Small intestine (tissue), 7 donors: ENCODE results near the gene LRRC27. TPM values are rescaled to one million over a fixed set of nuclear protein-coding genes. Genes with fewer than 3 reads are reported as not detected.

Experiments
- DNase-seq, 2 donors: peaks; one replicate each; pipeline versions ENCODE4 v3.0.0 to v3.0.0-alpha.2; 2013
- FAIRE-seq: peaks from 2 replicates; lab custom pipeline; 2012; peaks lifted over from hg19 to GRCh38; lab: Jason Lieb, UNC
- H3K27ac ChIP-seq, 3 donors: one replicate each; pipeline ENCODE4 v1.5.1; 2013; ENCODE audit warnings: low read length in 2 of 3, mild to moderate bottlenecking in 2 of 3, control low read depth in 1 of 3, inconsistent platforms in 1 of 3, low read depth in 1 of 3, moderate library complexity in 1 of 3
- H3K27me3 ChIP-seq, 3 donors: one replicate each; pipeline ENCODE4 v1.6.1; 2013; ENCODE audit warnings: low read length in 3 of 3, inconsistent platforms in 1 of 3; ENCODE audit not compliant: control insufficient read depth in 3 of 3, insufficient read depth in 3 of 3
- H3K36me3 ChIP-seq, 3 donors: one replicate each; pipeline ENCODE4 v1.6.1; 2013; ENCODE audit warnings: low read length in 3 of 3, inconsistent platforms in 1 of 3, low read depth in 1 of 3, mild to moderate bottlenecking in 1 of 3, moderate library complexity in 1 of 3; ENCODE audit not compliant: control insufficient read depth in 3 of 3, insufficient read depth in 2 of 3
- H3K4me1 ChIP-seq, 3 donors: one replicate each; pipeline ENCODE4 v1.6.1; 2013; ENCODE audit warnings: low read length in 2 of 3, inconsistent platforms in 1 of 3, low read depth in 1 of 3, mild to moderate bottlenecking in 1 of 3, moderate library complexity in 1 of 3; ENCODE audit not compliant: control insufficient read depth in 3 of 3, insufficient read depth in 2 of 3
- H3K4me3 ChIP-seq, 3 donors: one replicate each; pipeline ENCODE4 v1.5.1; 2013; ENCODE audit warnings: low read length in 3 of 3, control low read depth in 1 of 3, inconsistent platforms in 1 of 3, low read depth in 1 of 3, mild to moderate bottlenecking in 1 of 3, moderate library complexity in 1 of 3
- H3K9me3 ChIP-seq, 2 donors: one replicate each; pipeline ENCODE4 v1.6.1; 2013; ENCODE audit warnings: low read depth in 1 of 2, low read length in 1 of 2; ENCODE audit not compliant: control insufficient read depth in 2 of 2, insufficient read depth in 1 of 2
- WGBS, 3 donors: extraction: QIAGEN DNeasy Blood & Tissue Kit; methylation state at CpG; one replicate each; pipeline ENCODE4 v1.1.7; 2013; 5-methylcytosine and 5-hydroxymethylcytosine counted together
- polyA plus RNA-seq, 4 donors: library from polyadenylated mRNA; stranded (reverse) in 3 of 4; unstranded in 1 of 4; fragments of 200-250 nt in 3 of 4; fragments of 120-200 nt in 1 of 4; gene quantifications; one replicate each; pipeline versions ENCODE4 v1.2.1 to v1.2.3, GENCODE V29; 2013
- donor health status: healthy with polysubstance abuse.
- donor health status: control.
- donor health status: control.
- donor health status: Bipolar disorder and iron deficiency.
- donor health status: healthy.

Gene LRRC27
- polyA plus RNA-seq, 4 donors = 4.7 to 14.1 (median 8.8) TPM

GRCh38 chr10:132328106-132328505, 3.9 kb upstream of the LRRC27 start:
- FAIRE-seq = no peak
- no peak for DNase-seq
- Histone ChIP-seq H3K36me3 (peaks cover 0 to 12% (median 0%) of the 10 kb centered on the region in 3 donors), H3K4me1 (peaks cover 0 to 12% (median 2%) of the 10 kb centered on the region in 3 donors), H3K4me3 (no peak overlapping the region), H3K27me3 (no peaks in the 10 kb centered on the region), H3K27ac (no peak overlapping the region), H3K9me3 (no peaks in the 10 kb centered on the region)
- WGBS, 3 donors = 94 to 96% (median 95%) methylated on average over 9 of the region's 9 CpGs

DNA sequence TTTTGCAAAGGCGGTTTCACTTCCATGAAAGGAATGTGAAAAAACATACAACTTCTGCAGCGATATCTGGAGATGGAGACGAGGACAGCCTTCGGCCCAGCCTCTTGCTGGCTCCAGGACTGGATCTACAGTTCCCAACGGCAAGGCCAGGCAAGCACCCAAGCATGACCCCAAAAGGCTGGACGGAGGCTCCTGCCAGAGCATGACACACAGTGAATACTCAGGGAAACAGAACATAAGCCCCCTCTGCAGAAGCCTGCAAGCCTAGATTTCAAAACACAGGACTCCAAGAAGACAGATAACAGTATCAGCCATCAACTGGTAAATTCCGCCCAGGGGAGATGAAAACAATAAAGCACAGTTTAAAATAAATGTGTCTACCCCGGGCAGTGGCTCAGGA, 3.3 kb upstream of the LRRC27 start:
- Histone ChIP-seq H3K27me3 (no peaks in the 10 kb centered on the region), H3K4me3 (no peak overlapping the region), H3K27ac (no peak overlapping the region), H3K36me3 (peaks cover 0 to 12% (median 0%) of the 10 kb centered on the region in 3 donors), H3K9me3 (no peaks in the 10 kb centered on the region), H3K4me1 (peaks cover 0 to 12% (median 2%) of the 10 kb centered on the region in 3 donors)
- DNase-seq = no peak
- 69 to 83% (median 80%) methylated on average over 8 of the region's 8 CpGs for WGBS, 3 donors
- no peak for FAIRE-seq

DNA sequence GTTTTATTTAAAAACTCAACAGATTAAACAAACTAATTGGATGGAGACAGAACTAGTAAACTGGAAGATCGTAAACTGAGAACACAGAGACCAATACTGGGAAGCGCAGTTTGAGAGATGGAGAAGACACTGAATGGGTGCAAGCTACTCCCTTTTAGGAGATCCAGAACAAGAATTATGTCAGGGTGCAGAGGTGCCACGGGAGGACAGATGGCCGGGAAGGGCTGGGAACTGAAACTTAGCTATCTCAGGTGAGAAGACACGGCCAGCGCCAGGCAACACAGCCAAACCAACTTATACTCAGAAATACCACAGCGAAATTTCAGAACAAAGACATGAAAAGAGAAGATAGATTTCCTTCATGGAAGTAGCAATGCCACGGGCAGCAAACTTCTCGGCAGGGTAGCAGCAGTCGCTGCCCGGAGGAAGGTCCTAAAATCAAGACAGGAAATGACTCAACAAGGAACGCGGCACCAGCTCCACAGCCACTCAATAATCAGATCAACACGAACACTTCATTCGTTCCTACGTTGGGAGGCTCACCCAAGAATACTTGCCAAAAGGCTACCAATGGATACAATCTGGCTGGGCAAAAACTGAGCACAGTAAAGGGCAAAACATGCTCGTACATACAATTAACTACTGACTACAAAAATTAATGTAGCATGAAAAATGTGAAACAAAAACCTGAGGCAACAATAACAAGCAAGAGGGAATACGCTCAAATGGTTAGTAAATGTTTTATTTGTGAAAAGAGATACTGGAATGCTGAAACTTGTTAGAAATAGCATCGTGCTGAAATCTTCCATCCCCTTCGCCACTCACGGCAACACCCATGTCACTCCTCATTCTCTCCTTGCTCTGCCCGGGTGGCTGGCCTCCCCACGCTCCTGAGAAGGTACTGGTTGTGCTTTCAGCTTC, 2.2 kb upstream of the LRRC27 start:
- peak overlapping the region in 1 of 3 donors; percentile 82 for H3K4me3 ChIP-seq
- H3K9me3 ChIP-seq = no peaks in the 10 kb centered on the region
- peaks cover 0 to 13% (median 0%) of the 10 kb centered on the region in 3 donors for H3K36me3 ChIP-seq
- FAIRE-seq = no peak
- peak overlapping the region in 1 of 3 donors; percentile 52 for H3K27ac ChIP-seq
- no peaks in the 10 kb centered on the region for H3K27me3 ChIP-seq
- H3K4me1 ChIP-seq = peaks cover 0 to 12% (median 2%) of the 10 kb centered on the region in 3 donors
- 58 to 89% (median 70%) methylated on average over 23 of the region's 23 CpGs for WGBS, 3 donors
- DNase-seq = no peak

GRCh38 chr10:132330486-132330833, 1.5 kb upstream of the LRRC27 start:
- H3K4me1 ChIP-seq = peaks cover 0 to 13% (median 2%) of the 10 kb centered on the region in 3 donors
- FAIRE-seq (no peak), DNase-seq (no peak)
- peak overlapping the region in 1 of 3 donors; percentile 82 for H3K4me3 ChIP-seq
- peaks cover 0 to 13% (median 0%) of the 10 kb centered on the region in 3 donors for H3K36me3 ChIP-seq
- 85 to 86% (median 85%) methylated on average over 8 of the region's 8 CpGs for WGBS, 3 donors
- H3K9me3 ChIP-seq = no peaks in the 10 kb centered on the region
- no peak overlapping the region for H3K27ac ChIP-seq
- no peaks in the 10 kb centered on the region for H3K27me3 ChIP-seq

DNA sequence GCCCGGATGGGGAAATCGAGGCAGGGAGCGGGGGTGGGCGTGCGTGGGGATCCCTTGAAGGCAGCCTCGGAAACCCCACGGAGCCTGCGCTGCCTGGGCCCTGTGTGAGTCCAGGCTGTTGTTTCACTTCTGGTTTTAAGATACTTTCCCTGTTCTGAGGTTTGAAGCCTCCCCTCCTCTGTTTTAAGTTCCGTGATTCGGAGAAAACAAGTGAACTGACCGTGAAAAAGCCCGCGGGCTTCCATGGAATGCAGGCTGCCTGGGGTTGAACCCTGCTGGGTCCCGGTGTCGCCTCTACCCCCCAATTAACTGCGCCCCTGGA, 401 bp downstream of the LRRC27 start:
- DNase-seq = no peak
- FAIRE-seq = no peak
- H3K9me3 ChIP-seq = no peaks in the 10 kb centered on the region

DNA sequence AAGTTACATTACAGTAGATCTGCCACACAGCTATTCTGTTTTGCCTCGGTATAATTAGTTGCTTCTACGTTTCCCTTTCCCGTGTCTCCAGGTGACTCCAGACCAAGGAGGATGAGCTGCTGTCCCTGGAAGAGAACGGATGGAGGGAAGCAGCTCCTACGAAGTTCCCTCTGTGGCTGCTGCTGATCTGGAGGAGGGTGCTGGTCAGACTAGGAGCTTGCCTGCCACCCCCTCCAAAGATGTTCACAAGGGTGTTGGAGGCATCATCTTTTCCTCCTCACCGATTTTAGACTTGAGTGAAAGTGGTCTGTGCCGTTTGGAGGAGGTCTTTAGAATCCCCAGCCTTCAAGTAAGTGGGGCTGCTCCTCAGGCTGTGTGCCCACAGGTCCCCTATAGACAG, 1.4 kb downstream of the LRRC27 start:
- Histone ChIP-seq H3K4me3 (no peak overlapping the region), H3K36me3 (peaks cover 0 to 12% (median 0%) of the 10 kb centered on the region in 3 donors), H3K27ac (no peak overlapping the region), H3K27me3 (no peaks in the 10 kb centered on the region), H3K4me1 (peaks cover 0 to 25% (median 2%) of the 10 kb centered on the region in 3 donors), H3K9me3 (no peaks in the 10 kb centered on the region)
- 85 to 89% (median 88%) methylated on average over 7 of the region's 7 CpGs for WGBS, 3 donors
- no peak for FAIRE-seq
- no peak for DNase-seq

More for the DNA sequence above, 401 bp downstream of the LRRC27 start:
- peak overlapping the region in 2 of 3 donors; percentile 83 to 86 for H3K27ac ChIP-seq
- H3K36me3 ChIP-seq = peaks cover 0 to 8% (median 0%) of the 10 kb centered on the region in 3 donors
- H3K4me3 ChIP-seq = peak overlapping the region; percentile 43 to 83 (median 82)
- 5 to 10% (median 6%) methylated on average over 14 to 16 of the region's 16 CpGs for WGBS, 3 donors
- H3K27me3 ChIP-seq = no peaks in the 10 kb centered on the region
- H3K4me1 ChIP-seq = peaks cover 0 to 25% (median 2%) of the 10 kb centered on the region in 3 donors

- Histone ChIP-seq H3K4me3 (no peak overlapping the region), H3K36me3 (peaks cover 0 to 21% (median 3%) of the 10 kb centered on the region in 3 donors), H3K9me3 (no peaks in the 10 kb centered on the region), H3K4me1 (peaks cover 0 to 25% (median 2%) of the 10 kb centered on the region in 3 donors), H3K27me3 (no peaks in the 10 kb centered on the region), H3K27ac (no peak overlapping the region)
- WGBS, 3 donors = 92 to 97% (median 93%) methylated on average over 4 of the region's 4 CpGs
- DNase-seq = no peak
- no peak for FAIRE-seq
Measured at GRCh38 chr10:132334631-132335188, 2.7 kb downstream of the LRRC27 start.

- DNase-seq = peak; percentile 5 to 48
- peak overlapping the region in 2 of 3 donors; percentile 43 to 81 for H3K27ac ChIP-seq
- WGBS, 3 donors = 67 to 75% (median 68%) methylated on average over 14 of the region's 14 CpGs
- no peaks in the 10 kb centered on the region for H3K9me3 ChIP-seq
- H3K4me1 ChIP-seq = peaks cover 0 to 18% (median 2%) of the 10 kb centered on the region in 3 donors
- H3K36me3 ChIP-seq = peaks cover 0 to 22% (median 3%) of the 10 kb centered on the region in 3 donors
- no peaks in the 10 kb centered on the region for H3K27me3 ChIP-seq
- FAIRE-seq = no peak
- H3K4me3 ChIP-seq = no peak overlapping the region
Measured at GRCh38 chr10:132335189-132336063, 3.4 kb downstream of the LRRC27 start.
